Measurements from ENCODE around the gene LMNB1. TPM values are rescaled to one million over a fixed set of nuclear protein-coding genes. Genes with fewer than 3 reads are reported as not detected.
"Not testable (repeated sequence)": the region's sequence is repeated elsewhere in the genome, so short reads cannot be mapped to it uniquely, and the experiment has no call there.

Gene LMNB1
- total and polyA plus RNA-seq, 12 donors = 0.78 to 14.7 (median 1.4) TPM

DNA sequence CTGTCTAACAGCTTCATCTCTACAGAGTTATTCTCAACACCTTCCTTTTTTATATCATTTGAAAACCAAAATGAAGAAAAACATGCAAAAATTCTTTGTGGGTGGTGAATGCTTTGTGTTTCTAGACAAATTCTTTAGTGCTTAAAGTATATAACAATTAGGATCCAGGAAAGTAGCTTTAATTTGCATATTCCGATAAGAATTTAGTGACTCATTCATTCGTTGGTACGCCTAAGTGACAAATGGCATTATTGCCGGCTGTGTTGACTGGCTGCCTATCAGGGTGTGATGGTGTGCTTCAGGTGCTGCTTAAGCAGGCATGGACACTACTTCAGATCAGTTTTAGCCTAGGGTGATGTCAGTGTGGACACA, 35.2 kb downstream of the LMNB1 start:
- TF ChIP-seq, protein P1, sequence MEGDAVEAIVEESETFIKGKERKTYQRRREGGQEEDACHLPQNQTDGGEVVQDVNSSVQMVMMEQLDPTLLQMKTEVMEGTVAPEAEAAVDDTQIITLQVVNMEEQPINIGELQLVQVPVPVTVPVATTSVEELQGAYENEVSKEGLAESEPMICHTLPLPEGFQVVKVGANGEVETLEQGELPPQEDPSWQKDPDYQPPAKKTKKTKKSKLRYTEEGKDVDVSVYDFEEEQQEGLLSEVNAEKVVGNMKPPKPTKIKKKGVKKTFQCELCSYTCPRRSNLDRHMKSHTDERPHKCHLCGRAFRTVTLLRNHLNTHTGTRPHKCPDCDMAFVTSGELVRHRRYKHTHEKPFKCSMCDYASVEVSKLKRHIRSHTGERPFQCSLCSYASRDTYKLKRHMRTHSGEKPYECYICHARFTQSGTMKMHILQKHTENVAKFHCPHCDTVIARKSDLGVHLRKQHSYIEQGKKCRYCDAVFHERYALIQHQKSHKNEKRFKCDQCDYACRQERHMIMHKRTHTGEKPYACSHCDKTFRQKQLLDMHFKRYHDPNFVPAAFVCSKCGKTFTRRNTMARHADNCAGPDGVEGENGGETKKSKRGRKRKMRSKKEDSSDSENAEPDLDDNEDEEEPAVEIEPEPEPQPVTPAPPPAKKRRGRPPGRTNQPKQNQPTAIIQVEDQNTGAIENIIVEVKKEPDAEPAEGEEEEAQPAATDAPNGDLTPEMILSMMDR (IDR thresholded peaks at IDR 0.05) = no peak
- WGBS, 2 donors = 71 to 93% methylated on average over 4 of the region's 4 CpGs
- no peak for DNase-seq
- H3K9me3 ChIP-seq = no peaks in the 10 kb centered on the region
- peaks cover 0 to 76% (median 6%) of the 10 kb centered on the region in 9 donors for H3K4me1 ChIP-seq
- peak overlapping the region in 1 of 10 donors; percentile 36 for H3K4me3 ChIP-seq
- intact Hi-C loops (cut with DNase I) = no loop called here
- H3K36me3 ChIP-seq = peaks cover 0 to 36% (median 0%) of the 10 kb centered on the region in 9 donors
- H3K27ac ChIP-seq = peak overlapping the region in 3 of 10 donors; percentile 19 to 92 (median 39)
- no peaks in the 10 kb centered on the region for H3K27me3 ChIP-seq
- no peak for ATAC-seq

DNA sequence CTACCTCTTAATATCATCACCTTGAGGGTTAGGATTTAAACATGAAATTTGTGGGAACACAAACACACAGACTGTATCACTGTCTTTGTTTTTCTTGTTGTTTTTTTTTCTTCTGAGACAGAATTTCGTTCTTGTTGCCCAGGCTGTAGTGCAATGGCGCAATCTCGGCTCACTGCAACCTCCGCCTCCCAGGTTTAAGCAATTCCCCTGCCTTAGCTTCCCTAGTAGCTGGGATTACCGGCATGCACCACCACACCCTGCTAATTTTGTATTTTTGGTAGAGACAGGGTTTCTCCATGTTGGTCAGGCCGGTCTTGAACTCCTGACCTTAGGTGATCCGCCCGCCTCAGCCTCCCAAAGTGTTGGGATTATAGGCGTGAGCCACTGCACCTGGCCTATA, 36.9 kb downstream of the LMNB1 start:
- H3K36me3 ChIP-seq = peaks cover 0 to 49% (median 0%) of the 10 kb centered on the region in 9 donors
- intact Hi-C loops (cut with DNase I); ATAC-seq; H3K9me3 ChIP-seq; H3K27me3 ChIP-seq; DNase-seq: not testable (repeated sequence)
- H3K27ac ChIP-seq = peak overlapping the region in 1 of 10 donors; percentile 92
- peaks cover 0 to 67% (median 6%) of the 10 kb centered on the region in 9 donors for H3K4me1 ChIP-seq
- 91 to 94% methylated on average over 9 of the region's 9 CpGs for WGBS, 2 donors
- H3K4me3 ChIP-seq = peak overlapping the region in 1 of 10 donors; percentile 36

DNA sequence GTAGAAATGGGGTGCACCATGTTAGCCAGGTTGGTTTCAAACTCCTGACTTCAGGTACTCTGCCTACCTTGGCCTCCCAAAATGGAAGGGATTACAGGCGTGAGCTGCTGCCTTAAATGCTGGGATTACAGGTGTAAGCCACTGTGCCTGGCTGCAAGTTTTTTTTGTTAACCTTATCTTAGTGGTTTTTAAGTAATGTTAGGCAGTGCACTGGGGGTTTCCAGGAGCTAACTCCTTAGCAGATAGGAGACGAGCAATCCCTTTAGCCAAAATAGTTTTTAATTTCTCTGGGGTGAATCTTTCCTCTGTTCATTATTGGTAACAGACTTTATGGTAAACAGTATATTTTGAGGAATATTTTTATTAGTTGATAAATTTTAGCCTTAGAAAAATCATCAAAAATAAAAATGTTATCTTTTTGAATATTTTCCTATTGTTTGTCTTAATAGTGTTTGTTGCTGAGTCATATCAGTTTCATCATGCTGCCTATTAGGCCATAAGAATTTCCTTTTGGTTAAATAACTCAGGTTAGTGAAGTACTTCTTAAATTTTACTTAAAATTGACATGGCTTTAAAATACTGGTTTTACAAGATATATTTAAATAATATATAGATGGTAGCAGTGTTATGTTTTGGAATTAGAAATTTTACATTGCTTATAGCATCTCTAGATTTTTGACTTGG, 37.9 kb downstream of the LMNB1 start:
- DNase-seq = no peak
- ATAC-seq = no peak
- Histone ChIP-seq H3K27ac (peak overlapping the region in 1 of 10 donors; percentile 92), H3K9me3 (no peaks in the 10 kb centered on the region), H3K4me3 (peak overlapping the region in 1 of 10 donors; percentile 36), H3K4me1 (peaks cover 0 to 56% (median 6%) of the 10 kb centered on the region in 9 donors), H3K27me3 (no peaks in the 10 kb centered on the region), H3K36me3 (peaks cover 0 to 60% (median 0%) of the 10 kb centered on the region in 9 donors)
- 93 to 100% methylated on average over 2 of the region's 2 CpGs for WGBS, 2 donors
- intact Hi-C loops (cut with DNase I) = no loop called here
- TF ChIP-seq, protein P1 (IDR thresholded peaks at IDR 0.05) = no peak

DNA sequence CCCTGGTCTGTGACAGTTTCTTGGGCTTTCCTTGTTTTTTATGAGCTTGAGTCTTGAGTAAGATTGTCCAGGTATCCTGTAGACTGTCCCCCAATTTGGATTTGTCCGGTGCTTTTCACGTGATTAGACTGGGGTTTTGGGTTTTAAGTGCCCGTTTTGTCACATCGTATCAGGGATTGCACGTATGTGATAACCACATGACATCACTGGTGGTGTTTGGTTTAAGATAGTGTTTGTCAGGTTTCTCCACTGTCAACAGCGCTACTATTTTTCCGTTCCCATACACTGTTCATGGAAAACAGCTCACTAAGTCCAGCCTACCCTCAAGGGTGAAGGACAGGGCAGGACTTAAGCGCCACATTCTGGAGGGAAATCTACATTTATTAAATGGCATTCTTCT, 39.7 kb downstream of the LMNB1 start:
- 96% methylated on average over 8 of the region's 8 CpGs for WGBS, 2 donors

More for the DNA sequence above, 39.7 kb downstream of the LMNB1 start:
- ATAC-seq (no peak), DNase-seq (no peak)
- no peaks in the 10 kb centered on the region for H3K27me3 ChIP-seq
- no peak overlapping the region for H3K27ac ChIP-seq
- H3K4me3 ChIP-seq = no peak overlapping the region
- no peaks in the 10 kb centered on the region for H3K9me3 ChIP-seq
- intact Hi-C loops (cut with DNase I) = no loop called here
- H3K36me3 ChIP-seq = peaks cover 0 to 73% (median 0%) of the 10 kb centered on the region in 9 donors
- TF ChIP-seq, protein P1 (IDR thresholded peaks at IDR 0.05) = no peak
- H3K4me1 ChIP-seq = peaks cover 0 to 38% (median 0%) of the 10 kb centered on the region in 9 donors
